HepG2 (cell line): Measurements from ENCODE around the gene SBNO1. TPM values are rescaled to one million over a fixed set of nuclear protein-coding genes. Genes with fewer than 3 reads are reported as not detected.
A peak's percentile ranks its signal among the peaks of the same experiment; 100 is the strongest.

Experiments
- ATAC-seq: fragments of 200-7000 bp; cut with Tn5 transposase; 3 replicates; pipeline ENCODE4 v1.9.1; 2020; ENCODE audit warnings: mild to moderate bottlenecking, moderate library complexity
- BruUV-seq: library from RNA; stranded (reverse); fragments of 400-500 nt; replicated peaks from 2 replicates; lab custom pipeline; 2021; lab: Mats Ljungman, UMichigan
- CTCF ChIA-PET: fragments of 300-600 bp; formaldehyde crosslinking; extraction: SDS; loops from one replicate; lab custom pipeline; 2021; ENCODE audit warnings: low total read pairs, inconsistent platforms, low intra/inter-chr PET ratio; lab: Yijun Ruan, JAX
- POLR2A ChIA-PET: fragments of 350-600 bp; sonication (Branson Sonifier 250); formaldehyde crosslinking; loops from one replicate; lab custom pipeline; 2020; ENCODE audit warnings: antibody characterized with exemption, inconsistent platforms; lab: Yijun Ruan, JAX
- DNase-seq: peaks from one replicate; pipeline ENCODE4 v3.0.0-alpha.2; 2015; ENCODE audit warnings: low spot score
- FAIRE-seq: peaks from 3 replicates; lab custom pipeline; 2011; peaks lifted over from hg19 to GRCh38; lab: Jason Lieb, UNC
- H2AFZ ChIP-seq: one replicate; pipeline ENCODE4 v1.6.1; 2011; ENCODE audit warnings: low read length, inconsistent platforms
- H3K27ac ChIP-seq: fragments of 300-600 bp; 3 replicates; pipeline ENCODE4 v1.8.0; 2011; ENCODE audit warnings: mixed run types, mild to moderate bottlenecking, mixed read lengths, low read length, inconsistent platforms; ENCODE audit not compliant: insufficient read depth; ENCODE audit errors: extremely low read length
- H3K27me3 ChIP-seq, 2 experiments: fragments of 200-600 bp in 1 of 2; 2 replicates in 1 of 2; 3 replicates in 1 of 2; pipeline versions ENCODE4 v1.6.0 to v1.8.0; 2011; ENCODE audit warnings: low read length in 2 of 2, mild to moderate bottlenecking in 2 of 2, moderate library complexity in 2 of 2, inconsistent platforms in 1 of 2; ENCODE audit not compliant: insufficient read depth in 2 of 2, control insufficient read depth in 1 of 2
- H3K36me3 ChIP-seq, 2 experiments: fragments of 200-600 bp in 1 of 2; replicated peaks in 1 of 2; 2 replicates in 1 of 2; 3 replicates in 1 of 2; pipeline versions ENCODE4 v1.5.1 to v1.8.0; 2011; ENCODE audit warnings: low read length in 2 of 2, inconsistent platforms in 1 of 2; ENCODE audit not compliant: insufficient read depth in 2 of 2, control insufficient read depth in 1 of 2
- H3K4me1 ChIP-seq: 2 replicates; pipeline ENCODE4 v1.5.1; 2012; ENCODE audit warnings: low read length, inconsistent platforms; ENCODE audit not compliant: insufficient read depth
- H3K4me2 ChIP-seq: 2 replicates; pipeline ENCODE4 v1.6.0; 2011; ENCODE audit warnings: low read depth, low read length, inconsistent platforms
- H3K4me3 ChIP-seq, 3 experiments: fragments of 200-600 bp in 1 of 3; sonication (generic), shearing (Covaris generic) in 1 of 3; replicated peaks in 1 of 3; 2 replicates each; pipeline ENCODE4 v1.5.1; 2011 to 2016; ENCODE audit warnings: low read length in 3 of 3, inconsistent platforms in 2 of 3, low read depth in 2 of 3, mild to moderate bottlenecking in 2 of 3, control low read depth in 1 of 3, mixed read lengths in 1 of 3; ENCODE audit not compliant: insufficient read depth in 1 of 3
- H3K79me2 ChIP-seq: one replicate; pipeline ENCODE4 v1.6.1; 2011; ENCODE audit warnings: low read length, inconsistent platforms; ENCODE audit not compliant: insufficient read depth
- H3K9ac ChIP-seq: 2 replicates; pipeline ENCODE4 v1.6.0; 2011; ENCODE audit warnings: mild to moderate bottlenecking, low read depth, low read length, inconsistent platforms; ENCODE audit not compliant: insufficient read depth
- H3K9me3 ChIP-seq: 2 replicates; pipeline ENCODE4 v1.5.1; 2012; ENCODE audit warnings: mild to moderate bottlenecking, low read length
- H4K20me1 ChIP-seq: 2 replicates; pipeline ENCODE4 v1.6.0; 2011; ENCODE audit warnings: inconsistent platforms, mild to moderate bottlenecking, low read length, moderate library complexity; ENCODE audit not compliant: insufficient read depth
- AGO2 ChIP-seq: fragments of 200-400 bp; formaldehyde crosslinking; optimal IDR thresholded peaks from 2 replicates; pipeline ENCODE3; 2017; ENCODE audit warnings: mild to moderate bottlenecking, low read depth, low read length, moderate library complexity
- ARNT ChIP-seq: fragments of 450-650 bp; IDR thresholded peaks from 2 replicates; pipeline ENCODE4 v1.6.1; 2017
- FOSL1 ChIP-seq: sonication (generic); formaldehyde crosslinking; IDR thresholded peaks from 2 replicates; pipeline ENCODE4 v1.9.0; 2021; ENCODE audit warnings: missing genetic modification reagents, borderline replicate concordance
- GTF3A ChIP-seq: sonication (generic); formaldehyde crosslinking; conservative IDR thresholded peaks from 2 replicates; pipeline ENCODE4 v1.4.0; 2020; ENCODE audit warnings: mild to moderate bottlenecking, missing genetic modification reagents
- HNRNPL ChIP-seq: fragments of 200-400 bp; formaldehyde crosslinking; IDR thresholded peaks from 2 replicates; pipeline ENCODE4 v1.6.1; 2017; ENCODE audit warnings: mild to moderate bottlenecking, low read depth, low read length
- KLF6 ChIP-seq: IDR thresholded peaks from 2 replicates; pipeline ENCODE4 v1.8.0; 2016; ENCODE audit warnings: missing biosample characterization, missing genetic modification reagents
- NCOA2 ChIP-seq: sonication (generic); formaldehyde crosslinking; IDR thresholded peaks from 2 replicates; pipeline ENCODE4 v1.8.0; 2022; ENCODE audit warnings: inconsistent platforms
- NFE2L1 ChIP-seq: sonication (generic); formaldehyde crosslinking; IDR thresholded peaks from 2 replicates; pipeline ENCODE4 v1.4.0; 2020; ENCODE audit warnings: missing genetic modification reagents, mild to moderate bottlenecking, borderline replicate concordance
- RBFOX2 ChIP-seq: fragments of 200-400 bp; formaldehyde crosslinking; IDR thresholded peaks from 2 replicates; pipeline ENCODE4 v1.6.1; 2017; ENCODE audit warnings: low read depth, mild to moderate bottlenecking, low read length
- RBM22 ChIP-seq: fragments of 200-400 bp; formaldehyde crosslinking; optimal IDR thresholded peaks from 2 replicates; pipeline ENCODE3; 2017; ENCODE audit warnings: mild to moderate bottlenecking, low read length, moderate library complexity
- SIN3B ChIP-seq: fragments of 150-350 bp; IDR thresholded peaks from 2 replicates; pipeline ENCODE4 v1.6.1; 2014; ENCODE audit warnings: low read length
- SMYD3 ChIP-seq: sonication (generic); formaldehyde crosslinking; IDR thresholded peaks from 2 replicates; pipeline ENCODE4 v1.8.1; 2023; ENCODE audit warnings: mild to moderate bottlenecking, missing genetic modification reagents
- STAG1 ChIP-seq: sonication (generic); formaldehyde crosslinking; IDR thresholded peaks from 2 replicates; pipeline ENCODE4 v1.4.0; 2020; ENCODE audit warnings: missing genetic modification reagents
- TEAD2 ChIP-seq: sonication (generic); formaldehyde crosslinking; IDR thresholded peaks from 2 replicates; pipeline ENCODE4 v1.9.0; 2021; ENCODE audit warnings: missing genetic modification reagents
- ZFP41 ChIP-seq: sonication (generic); formaldehyde crosslinking; IDR thresholded peaks from 2 replicates; pipeline ENCODE4 v1.4.0; 2020; ENCODE audit warnings: mild to moderate bottlenecking, missing genetic modification reagents, borderline replicate concordance
- ZNF317 ChIP-seq: sonication (generic); formaldehyde crosslinking; IDR thresholded peaks from 2 replicates; pipeline ENCODE4 v1.5.0; 2020; ENCODE audit warnings: mild to moderate bottlenecking, missing genetic modification reagents
- WGBS: methylation state at CpG from one replicate; pipeline ENCODE4 v1.1.6; 2017; ENCODE audit warnings: low lambda C conversion rate; 5-methylcytosine and 5-hydroxymethylcytosine counted together
- in situ Hi-C: cut with HindIII; loops from 2 replicates; pipeline ENCODE4 v1.10.0; 2017; ENCODE audit warnings: low pct_unique_long_range_greater_than_20kb; ENCODE audit not compliant: extremely low pct_ligation_motif_present
- intact Hi-C: fragments of 100-400 bp; cut with micrococcal nuclease; formaldehyde crosslinking; loops from one replicate; pipeline ENCODE4 v1.10.0; 2022; ENCODE audit not compliant: unreplicated experiment
- polyA plus RNA-seq, 8 experiments: library from polyadenylated mRNA; depleted of rRNA in 3 of 8; stranded (reverse) in 7 of 8; unstranded in 1 of 8; fragments of >200 nt; fragmentation: Illumina TruSeq in 4 of 8; extraction: Trizol in 4 of 8; gene quantifications; 2 replicates each; pipeline versions ENCODE4 v1.2.1 to v1.2.3, GENCODE V29; 2011 to 2016; ENCODE audit warnings: low read depth in 4 of 8, missing spikeins in 1 of 8, mixed read lengths in 1 of 8; ENCODE audit not compliant: insufficient read depth in 1 of 8
- total RNA-seq, 5 experiments: library from RNA; depleted of rRNA; stranded (reverse); fragments of >200 nt; fragmentation: Illumina TruSeq; extraction: Trizol; gene quantifications; 2 replicates each; pipeline ENCODE4 v1.2.3, GENCODE V29; 2016; ENCODE audit warnings: low read depth in 1 of 5
- TF ChIP-seq, protein P1 (sequence below): sonication (generic); formaldehyde crosslinking; IDR thresholded peaks from 2 replicates; pipeline ENCODE4 v1.4.0; 2020; ENCODE audit warnings: mild to moderate bottlenecking, missing genetic modification reagents
- TF ChIP-seq, protein P2 (sequence below): sonication (generic); formaldehyde crosslinking; IDR thresholded peaks from 2 replicates; pipeline ENCODE4 v1.5.0; 2020; ENCODE audit warnings: missing genetic modification reagents
- TF ChIP-seq, protein P3 (sequence below): sonication (generic); formaldehyde crosslinking; IDR thresholded peaks from 2 replicates; pipeline ENCODE4 v1.4.0; 2020; ENCODE audit warnings: missing genetic modification reagents

The SBNO1 gene
- total and polyA plus RNA-seq, 2 of the 13 experiments (the other 11 are each of a cell fraction or from before 2014, with no cell fraction given): 10.9 to 40.2 TPM

DNA sequence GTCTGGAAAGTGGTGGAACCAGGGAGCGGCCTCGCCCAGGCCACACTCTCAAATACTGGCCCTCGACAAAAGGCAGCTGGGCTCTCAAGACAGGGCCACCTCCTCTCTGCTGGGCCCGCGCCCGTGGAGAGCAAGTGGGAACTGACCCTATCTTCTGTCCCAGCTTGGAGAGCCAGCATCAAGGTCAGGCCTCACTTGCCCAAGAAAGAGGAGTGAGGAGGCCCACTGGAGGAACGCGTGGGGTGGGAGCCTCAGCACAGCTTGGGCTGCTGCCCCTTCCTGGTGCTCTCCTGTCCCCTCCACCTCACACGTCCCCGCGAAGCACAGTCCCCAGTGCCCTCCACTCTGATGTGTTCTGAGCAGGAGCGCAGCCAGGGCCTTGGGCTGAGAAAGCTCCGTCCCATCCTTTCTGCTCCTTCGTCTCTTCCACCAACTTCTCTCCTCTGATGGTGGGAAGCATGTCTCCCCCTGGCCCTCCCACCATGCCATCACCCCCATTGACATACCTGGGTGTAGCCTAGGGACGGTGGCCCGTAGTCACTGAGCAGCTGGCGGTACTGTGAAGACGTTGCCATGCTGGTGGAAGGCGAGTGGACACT is 97.9 kb downstream of the SBNO1 start (continued):
- peak; percentile 44 for TF ChIP-seq RBM22
- peak; percentile 15 for TF ChIP-seq AGO2
- no peak for TF ChIP-seq SIN3B

DNA sequence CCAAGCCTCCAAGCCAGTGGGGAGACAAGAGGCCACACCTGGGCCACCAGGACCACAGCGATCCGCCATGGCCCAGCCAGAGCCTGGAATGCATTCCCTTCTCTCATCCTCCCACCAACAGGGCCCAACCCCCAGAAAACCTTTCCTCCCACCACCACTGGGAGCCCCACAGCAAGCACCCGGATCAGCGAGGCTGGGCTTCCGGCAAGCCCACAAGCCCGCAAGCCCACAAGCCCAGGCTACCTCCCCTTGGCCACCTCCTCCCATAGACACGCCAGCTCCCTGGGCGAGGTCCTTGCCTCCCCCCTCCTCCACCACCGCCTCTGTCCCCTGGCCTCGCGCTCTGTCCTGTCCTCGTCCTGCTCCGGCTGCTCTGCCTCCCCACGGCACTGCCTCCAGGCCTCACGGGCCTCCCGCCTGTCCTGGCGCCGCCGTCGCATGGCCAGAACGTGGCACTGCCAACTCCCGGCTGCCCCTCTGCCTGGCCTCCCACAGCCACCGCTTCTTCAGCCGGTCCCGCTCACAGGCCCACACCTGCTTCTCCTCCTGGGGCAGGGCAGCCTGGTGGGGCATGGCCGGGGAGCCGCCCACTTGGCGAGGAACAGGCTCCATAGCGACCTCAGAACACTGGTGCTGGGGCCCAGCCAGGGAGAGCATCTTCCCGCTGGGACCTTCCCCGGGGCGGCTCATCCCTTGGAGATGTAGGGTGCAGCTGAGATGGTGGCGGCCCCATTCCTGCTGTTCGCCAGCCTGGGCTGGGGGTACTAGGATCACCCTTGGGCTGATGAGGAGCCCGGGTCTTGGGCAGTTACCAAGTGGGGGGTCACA is 98.6 kb downstream of the SBNO1 start:
- no peak for TF ChIP-seq NFE2L1
- TF ChIP-seq HNRNPL: peak; percentile 55; the same call in 1 of the 2 replicates
- TF ChIP-seq RBFOX2: peak; percentile 80
- TF ChIP-seq TEAD2 (CRISPR knock-in tag): no peak
- no peak for TF ChIP-seq GTF3A (CRISPR knock-in tag)
- TF ChIP-seq, protein P1, sequence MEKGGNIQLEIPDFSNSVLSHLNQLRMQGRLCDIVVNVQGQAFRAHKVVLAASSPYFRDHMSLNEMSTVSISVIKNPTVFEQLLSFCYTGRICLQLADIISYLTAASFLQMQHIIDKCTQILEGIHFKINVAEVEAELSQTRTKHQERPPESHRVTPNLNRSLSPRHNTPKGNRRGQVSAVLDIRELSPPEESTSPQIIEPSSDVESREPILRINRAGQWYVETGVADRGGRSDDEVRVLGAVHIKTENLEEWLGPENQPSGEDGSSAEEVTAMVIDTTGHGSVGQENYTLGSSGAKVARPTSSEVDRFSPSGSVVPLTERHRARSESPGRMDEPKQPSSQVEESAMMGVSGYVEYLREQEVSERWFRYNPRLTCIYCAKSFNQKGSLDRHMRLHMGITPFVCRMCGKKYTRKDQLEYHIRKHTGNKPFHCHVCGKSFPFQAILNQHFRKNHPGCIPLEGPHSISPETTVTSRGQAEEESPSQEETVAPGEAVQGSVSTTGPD (CRISPR knock-in tag): no peak
- TF ChIP-seq, protein P2, sequence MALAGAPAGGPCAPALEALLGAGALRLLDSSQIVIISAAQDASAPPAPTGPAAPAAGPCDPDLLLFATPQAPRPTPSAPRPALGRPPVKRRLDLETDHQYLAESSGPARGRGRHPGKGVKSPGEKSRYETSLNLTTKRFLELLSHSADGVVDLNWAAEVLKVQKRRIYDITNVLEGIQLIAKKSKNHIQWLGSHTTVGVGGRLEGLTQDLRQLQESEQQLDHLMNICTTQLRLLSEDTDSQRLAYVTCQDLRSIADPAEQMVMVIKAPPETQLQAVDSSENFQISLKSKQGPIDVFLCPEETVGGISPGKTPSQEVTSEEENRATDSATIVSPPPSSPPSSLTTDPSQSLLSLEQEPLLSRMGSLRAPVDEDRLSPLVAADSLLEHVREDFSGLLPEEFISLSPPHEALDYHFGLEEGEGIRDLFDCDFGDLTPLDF: no peak
- no peak for TF ChIP-seq ZNF317 (CRISPR knock-in tag)
- no peak for TF ChIP-seq FOSL1 (CRISPR knock-in tag)
- no peak for TF ChIP-seq NCOA2 (CRISPR knock-in tag)
- TF ChIP-seq AGO2: peak; percentile 96
- TF ChIP-seq KLF6: no peak
- TF ChIP-seq ARNT: no peak
- TF ChIP-seq ZFP41 (CRISPR knock-in tag): no peak
- TF ChIP-seq STAG1 (CRISPR knock-in tag): no peak
- no peak for TF ChIP-seq SMYD3 (CRISPR knock-in tag)
- TF ChIP-seq, protein P3, sequence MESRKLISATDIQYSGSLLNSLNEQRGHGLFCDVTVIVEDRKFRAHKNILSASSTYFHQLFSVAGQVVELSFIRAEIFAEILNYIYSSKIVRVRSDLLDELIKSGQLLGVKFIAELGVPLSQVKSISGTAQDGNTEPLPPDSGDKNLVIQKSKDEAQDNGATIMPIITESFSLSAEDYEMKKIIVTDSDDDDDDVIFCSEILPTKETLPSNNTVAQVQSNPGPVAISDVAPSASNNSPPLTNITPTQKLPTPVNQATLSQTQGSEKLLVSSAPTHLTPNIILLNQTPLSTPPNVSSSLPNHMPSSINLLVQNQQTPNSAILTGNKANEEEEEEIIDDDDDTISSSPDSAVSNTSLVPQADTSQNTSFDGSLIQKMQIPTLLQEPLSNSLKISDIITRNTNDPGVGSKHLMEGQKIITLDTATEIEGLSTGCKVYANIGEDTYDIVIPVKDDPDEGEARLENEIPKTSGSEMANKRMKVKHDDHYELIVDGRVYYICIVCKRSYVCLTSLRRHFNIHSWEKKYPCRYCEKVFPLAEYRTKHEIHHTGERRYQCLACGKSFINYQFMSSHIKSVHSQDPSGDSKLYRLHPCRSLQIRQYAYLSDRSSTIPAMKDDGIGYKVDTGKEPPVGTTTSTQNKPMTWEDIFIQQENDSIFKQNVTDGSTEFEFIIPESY (CRISPR knock-in tag): peak; percentile 25; the same call in 1 of the 2 replicates
- BruUV-seq: no TSS peak
- ChIA-PET POLR2A (interaction anchor here (4.6 kb wide), 1 partner anchor 33 kb away, joined by 18 read pairs; the partner anchor contains the start of genes MPHOSPH9 and MTRFR), CTCF (no interaction called here)
- Histone ChIP-seq H3K79me2 (peaks cover 46% of the 10 kb centered on the region), H3K36me3 (peaks cover 29 to 52% of the 10 kb centered on the region in 2 experiments), H3K9ac (no peak overlapping the region), H4K20me1 (no peaks in the 10 kb centered on the region), H3K9me3 (no peaks in the 10 kb centered on the region), H2AFZ (no peak overlapping the region), H3K4me3 (no peak overlapping the region), H3K4me1 (peaks cover 15% of the 10 kb centered on the region), H3K27me3 (no peaks in the 10 kb centered on the region; a peak in 1 of 5 replicates), H3K4me2 (no peak overlapping the region), H3K27ac (no peak overlapping the region)
- in situ Hi-C loops (no loop called here), intact Hi-C loops (no loop called here)
- FAIRE-seq (no peak), DNase-seq (no peak), ATAC-seq (no peak)
- WGBS: 99% methylated on average over 33 of the region's 35 CpGs
